ENCODE data around the gene SVOPL. TPM values are rescaled to one million over a fixed set of nuclear protein-coding genes. Genes with fewer than 3 reads are reported as not detected.

The SVOPL gene
- polyA plus RNA-seq, 3 donors = not detected

DNA sequence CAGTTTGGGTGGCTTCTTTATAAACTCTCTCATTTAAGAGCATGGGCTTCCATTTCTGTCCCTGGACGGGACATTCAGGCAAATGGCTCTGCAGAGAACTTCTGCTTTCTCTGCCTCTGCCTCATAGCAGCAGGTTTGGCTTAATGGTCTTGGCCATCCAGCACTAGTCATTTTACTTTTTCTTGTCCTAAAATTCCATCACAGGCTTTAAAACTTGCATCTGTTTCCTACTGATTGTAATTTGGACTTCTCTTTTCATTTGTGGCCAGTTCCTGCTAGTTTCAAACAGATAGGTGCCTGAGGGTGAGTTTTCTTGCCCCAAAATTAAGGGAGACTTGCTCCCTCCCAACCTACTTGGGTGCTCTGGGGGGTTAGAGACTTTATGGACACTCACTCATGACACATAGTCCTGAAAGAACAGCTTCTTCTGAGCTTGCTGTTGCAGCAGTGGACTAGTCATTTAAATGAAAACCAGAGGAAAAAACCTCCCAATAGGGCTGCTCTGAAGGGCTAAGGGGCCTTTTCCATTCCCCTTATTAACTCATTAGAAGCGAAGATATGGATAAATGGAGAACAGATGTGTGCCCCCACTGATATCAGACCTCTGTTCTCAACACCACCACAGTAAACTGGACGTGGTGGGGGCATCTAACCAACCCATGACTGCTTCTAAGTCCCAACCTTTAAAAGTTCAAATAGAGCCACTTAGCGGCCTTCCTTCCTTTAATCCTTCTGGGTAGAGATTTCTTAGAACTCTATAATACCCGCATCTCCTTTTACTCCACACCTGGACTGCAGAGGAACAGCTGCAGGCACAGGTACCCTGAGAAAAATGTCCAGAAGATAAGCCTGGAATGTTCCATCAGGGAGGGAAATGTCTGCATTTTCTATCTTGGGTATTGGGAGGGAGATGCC, 38.8 kb downstream of the SVOPL start:
- H3K27ac ChIP-seq (ENCODE audit: low read depth in 1 of 2, low read length in 2 of 2) = no peak overlapping the region
- H3K9me3 Mint-ChIP-seq = peaks cover 0 to 4% (median 0%) of the 10 kb centered on the region in 7 donors
- DNase-seq = no peak
- H3K27ac Mint-ChIP-seq = no peak overlapping the region
- H4K20me1 ChIP-seq (ENCODE audit: insufficient read depth, low read length) = no peaks in the 10 kb centered on the region
- H3K4me3 ChIP-seq (replicated peaks in 1 of 3; ENCODE audit: low read depth in 2 of 3, low read length in 3 of 3) = no peak overlapping the region
- intact Hi-C loops (cut with micrococcal nuclease) = no loop called here
- no peaks in the 10 kb centered on the region for H3K79me2 ChIP-seq (ENCODE audit: insufficient read depth, low read length)
- no peaks in the 10 kb centered on the region for H3K27me3 ChIP-seq (ENCODE audit: control insufficient read depth in 2 of 2, insufficient read depth in 2 of 2, low read length in 2 of 2)
- peaks cover 0 to 5% of the 10 kb centered on the region in 2 donors for H3K9me3 ChIP-seq (replicated peaks in 1 of 2; ENCODE audit: control insufficient read depth in 1 of 2, insufficient read depth in 1 of 2, low read length in 2 of 2)
- WGBS (ENCODE audit: insufficient coverage) = no CpG with 5 or more reads among the region's 5 CpGs
- peak overlapping the region; percentile 22 for H2AFZ ChIP-seq (ENCODE audit: insufficient read depth, low read depth, low read length, poor library complexity, severe bottlenecking)
- H3K27me3 Mint-ChIP-seq (ENCODE audit: low read depth in 3 of 3) = peaks cover 2 to 24% (median 9%) of the 10 kb centered on the region in 3 donors
- H3K4me2 ChIP-seq (replicated peaks; ENCODE audit: extremely low read depth, low read length, poor library complexity, severe bottlenecking) = no peak overlapping the region
- peaks cover 15% of the 10 kb centered on the region for H3K4me1 Mint-ChIP-seq
- no peak overlapping the region for H3K9ac ChIP-seq (ENCODE audit: insufficient read depth, low read length, poor library complexity, severe bottlenecking)
- no peaks in the 10 kb centered on the region for H3K36me3 ChIP-seq (replicated peaks in 1 of 2; ENCODE audit: control insufficient read depth in 1 of 2, insufficient read depth in 2 of 2, low read length in 2 of 2)
- no peaks in the 10 kb centered on the region for H3K36me3 Mint-ChIP-seq
- no peak overlapping the region for H3K4me3 Mint-ChIP-seq
- H3K4me1 ChIP-seq (ENCODE audit: control insufficient read depth in 1 of 2, insufficient read depth in 2 of 2, low read length in 2 of 2) = peaks cover 4 to 7% of the 10 kb centered on the region in 2 donors
- TF ChIP-seq, protein P1, sequence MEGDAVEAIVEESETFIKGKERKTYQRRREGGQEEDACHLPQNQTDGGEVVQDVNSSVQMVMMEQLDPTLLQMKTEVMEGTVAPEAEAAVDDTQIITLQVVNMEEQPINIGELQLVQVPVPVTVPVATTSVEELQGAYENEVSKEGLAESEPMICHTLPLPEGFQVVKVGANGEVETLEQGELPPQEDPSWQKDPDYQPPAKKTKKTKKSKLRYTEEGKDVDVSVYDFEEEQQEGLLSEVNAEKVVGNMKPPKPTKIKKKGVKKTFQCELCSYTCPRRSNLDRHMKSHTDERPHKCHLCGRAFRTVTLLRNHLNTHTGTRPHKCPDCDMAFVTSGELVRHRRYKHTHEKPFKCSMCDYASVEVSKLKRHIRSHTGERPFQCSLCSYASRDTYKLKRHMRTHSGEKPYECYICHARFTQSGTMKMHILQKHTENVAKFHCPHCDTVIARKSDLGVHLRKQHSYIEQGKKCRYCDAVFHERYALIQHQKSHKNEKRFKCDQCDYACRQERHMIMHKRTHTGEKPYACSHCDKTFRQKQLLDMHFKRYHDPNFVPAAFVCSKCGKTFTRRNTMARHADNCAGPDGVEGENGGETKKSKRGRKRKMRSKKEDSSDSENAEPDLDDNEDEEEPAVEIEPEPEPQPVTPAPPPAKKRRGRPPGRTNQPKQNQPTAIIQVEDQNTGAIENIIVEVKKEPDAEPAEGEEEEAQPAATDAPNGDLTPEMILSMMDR (IDR thresholded peaks at IDR 0.05) = no peak

GRCh38 chr7:138661069-138661635, 40.0 kb downstream of the SVOPL start:
- Histone ChIP-seq H3K36me3 (replicated peaks in 1 of 2; ENCODE audit: control insufficient read depth in 1 of 2, insufficient read depth in 2 of 2, low read length in 2 of 2) (no peaks in the 10 kb centered on the region), H3K9me3 (replicated peaks in 1 of 2; ENCODE audit: control insufficient read depth in 1 of 2, insufficient read depth in 1 of 2, low read length in 2 of 2) (peaks cover 0 to 5% of the 10 kb centered on the region in 2 donors), H3K27me3 (ENCODE audit: control insufficient read depth in 2 of 2, insufficient read depth in 2 of 2, low read length in 2 of 2) (no peaks in the 10 kb centered on the region), H3K27ac (ENCODE audit: low read depth in 1 of 2, low read length in 2 of 2) (no peak overlapping the region), H3K4me3 (replicated peaks in 1 of 3; ENCODE audit: low read depth in 2 of 3, low read length in 3 of 3) (no peak overlapping the region), H3K4me1 (ENCODE audit: control insufficient read depth in 1 of 2, insufficient read depth in 2 of 2, low read length in 2 of 2) (peaks cover 4 to 7% of the 10 kb centered on the region in 2 donors), H3K79me2 (ENCODE audit: insufficient read depth, low read length) (no peaks in the 10 kb centered on the region), H3K9ac (ENCODE audit: insufficient read depth, low read length, poor library complexity, severe bottlenecking) (no peak overlapping the region), H2AFZ (ENCODE audit: insufficient read depth, low read depth, low read length, poor library complexity, severe bottlenecking) (no peak overlapping the region), H3K4me2 (replicated peaks; ENCODE audit: extremely low read depth, low read length, poor library complexity, severe bottlenecking) (no peak overlapping the region), H4K20me1 (ENCODE audit: insufficient read depth, low read length) (no peaks in the 10 kb centered on the region)
- Mint-ChIP-seq H3K4me3 (no peak overlapping the region), H3K27ac (no peak overlapping the region), H3K4me1 (peaks cover 15% of the 10 kb centered on the region), H3K36me3 (no peaks in the 10 kb centered on the region), H3K27me3 (ENCODE audit: low read depth in 3 of 3) (peaks cover 4 to 19% (median 9%) of the 10 kb centered on the region in 3 donors), H3K9me3 (peaks cover 0 to 5% (median 0%) of the 10 kb centered on the region in 7 donors)
- intact Hi-C loops (cut with micrococcal nuclease) = no loop called here
- TF ChIP-seq, protein P1 (IDR thresholded peaks at IDR 0.05) = no peak
- DNase-seq = no peak
- WGBS (ENCODE audit: insufficient coverage) = no CpG with 5 or more reads among the region's 9 CpGs

Measured in CD14-positive monocyte (primary cell).